ENCODE data around the gene MKRN2.
A peak's percentile ranks its signal among the peaks of the same experiment; 100 is the strongest.

The MKRN2 gene

GRCh38 chr3:12556690-12557472 lies at the start of gene MKRN2:
TSS of gene MKRN2 (plus strand) at chr3:12557087. CDS start at chr3:12557151, 64 bp downstream.
- Histone ChIP-seq H4K20me1 (ENCODE audit: insufficient read depth, low read length) (peaks cover 37% of the 10 kb centered on the region; the same call in 1 of the 2 replicates), H3K9me3 (ENCODE audit: insufficient read depth, low read length, severe bottlenecking) (no peaks in the 10 kb centered on the region), H3K9ac (ENCODE audit: low read depth, low read length) (peak within 1 kb of the TSS; percentile 91), H2AFZ (ENCODE audit: low read depth, low read length) (peak within 1 kb of the TSS; percentile 89), H3K79me2 (ENCODE audit: insufficient read depth, low read length) (peaks cover 50% of the 10 kb centered on the region), H3K27me3 (ENCODE audit: insufficient read depth, low read length, poor library complexity) (no peaks in the 10 kb centered on the region), H3K4me1 (ENCODE audit: insufficient read depth, low read length) (peaks cover 44% of the 10 kb centered on the region), H3K27ac (ENCODE audit: low read length) (peak within 1 kb of the TSS; percentile 86), H3K4me2 (ENCODE audit: insufficient read depth, low read length) (peak within 1 kb of the TSS; percentile 76), H3K4me3 (ENCODE audit: low read depth in 1 of 2, low read length in 2 of 2) (peak within 1 kb of the TSS; percentile 80 to 91), H3K36me3 (ENCODE audit: insufficient read depth, low read length) (no peaks in the 10 kb centered on the region; the same call in 1 of the 2 replicates)
- ATAC-seq (ENCODE audit: insufficient read depth, low read depth) (peak; percentile 92), DNase-seq (peak; percentile 86)
- TF ChIP-seq EZH2 (IDR thresholded peaks at IDR 0.05; ENCODE audit: borderline replicate concordance, low read depth, low read length, severe bottlenecking): no peak
- TF ChIP-seq, protein P1, sequence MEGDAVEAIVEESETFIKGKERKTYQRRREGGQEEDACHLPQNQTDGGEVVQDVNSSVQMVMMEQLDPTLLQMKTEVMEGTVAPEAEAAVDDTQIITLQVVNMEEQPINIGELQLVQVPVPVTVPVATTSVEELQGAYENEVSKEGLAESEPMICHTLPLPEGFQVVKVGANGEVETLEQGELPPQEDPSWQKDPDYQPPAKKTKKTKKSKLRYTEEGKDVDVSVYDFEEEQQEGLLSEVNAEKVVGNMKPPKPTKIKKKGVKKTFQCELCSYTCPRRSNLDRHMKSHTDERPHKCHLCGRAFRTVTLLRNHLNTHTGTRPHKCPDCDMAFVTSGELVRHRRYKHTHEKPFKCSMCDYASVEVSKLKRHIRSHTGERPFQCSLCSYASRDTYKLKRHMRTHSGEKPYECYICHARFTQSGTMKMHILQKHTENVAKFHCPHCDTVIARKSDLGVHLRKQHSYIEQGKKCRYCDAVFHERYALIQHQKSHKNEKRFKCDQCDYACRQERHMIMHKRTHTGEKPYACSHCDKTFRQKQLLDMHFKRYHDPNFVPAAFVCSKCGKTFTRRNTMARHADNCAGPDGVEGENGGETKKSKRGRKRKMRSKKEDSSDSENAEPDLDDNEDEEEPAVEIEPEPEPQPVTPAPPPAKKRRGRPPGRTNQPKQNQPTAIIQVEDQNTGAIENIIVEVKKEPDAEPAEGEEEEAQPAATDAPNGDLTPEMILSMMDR (IDR thresholded peaks at IDR 0.05; ENCODE audit: borderline replicate concordance, extremely low read depth, low read length, poor library complexity, severe bottlenecking): no peak

DNA sequence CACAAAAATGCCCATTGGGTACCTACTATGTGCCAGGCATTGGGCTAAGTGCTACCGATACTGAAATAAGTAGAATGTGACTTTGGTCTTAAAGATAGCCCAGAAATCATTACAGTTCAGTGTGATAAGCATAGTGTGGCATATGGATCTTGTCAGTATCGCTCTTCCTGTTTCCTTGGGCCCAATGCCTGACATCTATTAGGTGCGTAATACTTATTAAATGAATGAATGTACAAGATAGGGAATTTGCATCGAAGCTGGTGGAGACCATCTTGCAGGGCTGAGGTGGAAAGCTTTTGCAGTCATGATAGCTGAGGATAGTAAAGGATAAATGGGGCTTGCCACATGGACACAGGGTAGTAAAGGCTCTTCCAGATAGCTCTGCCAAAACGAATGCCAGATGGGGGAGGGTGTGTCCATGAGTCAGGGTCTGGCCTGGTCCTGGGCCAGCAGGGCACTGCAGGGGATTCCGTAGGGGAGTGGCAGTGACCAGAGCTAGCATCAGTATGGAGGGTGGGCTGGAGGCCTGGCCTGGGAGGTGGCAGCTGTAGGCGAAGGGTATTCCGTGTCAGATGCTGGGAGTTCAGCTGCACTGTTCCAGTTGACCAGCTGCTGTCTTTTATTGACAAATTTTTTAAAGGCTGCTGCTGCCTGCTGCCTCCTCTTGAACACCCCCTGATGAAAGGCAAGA lies 49.2 kb upstream of the MKRN2 start:
- Histone ChIP-seq H3K36me3 (ENCODE audit: insufficient read depth, low read length) (peaks cover 84% of the 10 kb centered on the region), H3K4me1 (ENCODE audit: insufficient read depth, low read length) (no peaks in the 10 kb centered on the region), H3K9me3 (ENCODE audit: insufficient read depth, low read length, severe bottlenecking) (no peaks in the 10 kb centered on the region), H2AFZ (ENCODE audit: low read depth, low read length) (no peak overlapping the region), H3K27ac (ENCODE audit: low read length) (no peak overlapping the region), H4K20me1 (ENCODE audit: insufficient read depth, low read length) (no peaks in the 10 kb centered on the region), H3K79me2 (ENCODE audit: insufficient read depth, low read length) (no peaks in the 10 kb centered on the region), H3K4me3 (ENCODE audit: low read depth in 1 of 2, low read length in 2 of 2) (no peak overlapping the region), H3K9ac (ENCODE audit: low read depth, low read length) (no peak overlapping the region), H3K27me3 (ENCODE audit: insufficient read depth, low read length, poor library complexity) (no peaks in the 10 kb centered on the region), H3K4me2 (ENCODE audit: insufficient read depth, low read length) (no peak overlapping the region)
- ATAC-seq (ENCODE audit: insufficient read depth, low read depth): no peak
- TF ChIP-seq, protein P1 (IDR thresholded peaks at IDR 0.05; ENCODE audit: borderline replicate concordance, extremely low read depth, low read length, poor library complexity, severe bottlenecking): no peak
- TF ChIP-seq EZH2 (IDR thresholded peaks at IDR 0.05; ENCODE audit: borderline replicate concordance, low read depth, low read length, severe bottlenecking): no peak
- DNase-seq: no peak

GRCh38 chr3:12508291-12508700 lies 48.6 kb upstream of the MKRN2 start:
- no peak for TF ChIP-seq EZH2 (IDR thresholded peaks at IDR 0.05; ENCODE audit: borderline replicate concordance, low read depth, low read length, severe bottlenecking)
- TF ChIP-seq, protein P1 (IDR thresholded peaks at IDR 0.05; ENCODE audit: borderline replicate concordance, extremely low read depth, low read length, poor library complexity, severe bottlenecking): no peak
- H3K27me3 ChIP-seq (ENCODE audit: insufficient read depth, low read length, poor library complexity): no peaks in the 10 kb centered on the region
- H3K4me2 ChIP-seq (ENCODE audit: insufficient read depth, low read length): no peak overlapping the region
- no peak overlapping the region for H3K9ac ChIP-seq (ENCODE audit: low read depth, low read length)
- H3K79me2 ChIP-seq (ENCODE audit: insufficient read depth, low read length): no peaks in the 10 kb centered on the region
- no peak overlapping the region for H2AFZ ChIP-seq (ENCODE audit: low read depth, low read length)
- H3K4me3 ChIP-seq (ENCODE audit: low read depth in 1 of 2, low read length in 2 of 2): no peak overlapping the region
- no peaks in the 10 kb centered on the region for H3K9me3 ChIP-seq (ENCODE audit: insufficient read depth, low read length, severe bottlenecking)
- ATAC-seq (ENCODE audit: insufficient read depth, low read depth): no peak; the same call in 2 of the 3 replicates
- DNase-seq: no peak
- no peak overlapping the region for H3K27ac ChIP-seq (ENCODE audit: low read length)
- no peaks in the 10 kb centered on the region for H4K20me1 ChIP-seq (ENCODE audit: insufficient read depth, low read length)
- H3K36me3 ChIP-seq (ENCODE audit: insufficient read depth, low read length): peaks cover 80% of the 10 kb centered on the region
- H3K4me1 ChIP-seq (ENCODE audit: insufficient read depth, low read length): no peaks in the 10 kb centered on the region
